Liver (tissue), 9 donors: ENCODE results near the gene CYP26C1. TPM values are rescaled to one million over a fixed set of nuclear protein-coding genes. Genes with fewer than 3 reads are reported as not detected.

Source experiments
- DNase-seq: peaks from one replicate; pipeline ENCODE4 v3.0.0-alpha.2; 2017; ENCODE audit warnings: low spot score
- H3K27ac ChIP-seq, 2 donors: one replicate each; pipeline ENCODE4 v1.7.0; 2013; ENCODE audit warnings: inconsistent platforms in 2 of 2, low read length in 2 of 2, control low read depth in 1 of 2, low read depth in 1 of 2, mild to moderate bottlenecking in 1 of 2
- H3K27me3 ChIP-seq, 4 donors: one replicate each; pipeline versions ENCODE4 v1.6.1 to v1.7.0; 2013; ENCODE audit warnings: low read length in 3 of 4, inconsistent platforms in 1 of 4, mild to moderate bottlenecking in 1 of 4, moderate library complexity in 1 of 4; ENCODE audit not compliant: control insufficient read depth in 4 of 4, insufficient read depth in 4 of 4
- H3K36me3 ChIP-seq, 4 donors: one replicate each; pipeline versions ENCODE4 v1.6.1 to v1.7.0; 2013; ENCODE audit warnings: low read length in 3 of 4, mild to moderate bottlenecking in 3 of 4, low read depth in 1 of 4, moderate library complexity in 1 of 4; ENCODE audit not compliant: control insufficient read depth in 4 of 4, insufficient read depth in 3 of 4
- H3K4me1 ChIP-seq, 4 donors: one replicate each; pipeline versions ENCODE4 v1.6.1 to v1.7.0; 2013; ENCODE audit warnings: low read length in 3 of 4, mild to moderate bottlenecking in 3 of 4, moderate library complexity in 1 of 4; ENCODE audit not compliant: control insufficient read depth in 4 of 4, insufficient read depth in 4 of 4
- H3K4me3 ChIP-seq, 3 donors: one replicate each; pipeline versions ENCODE4 v1.6.1 to v1.7.0; 2013; ENCODE audit warnings: low read length in 3 of 3, control low read depth in 1 of 3, low read depth in 1 of 3, mild to moderate bottlenecking in 1 of 3
- H3K9ac ChIP-seq, 2 donors: one replicate each; pipeline ENCODE4 v1.7.0; 2013; ENCODE audit warnings: low read length in 2 of 2, mild to moderate bottlenecking in 2 of 2, moderate library complexity in 2 of 2, control low read depth in 1 of 2, low read depth in 1 of 2
- H3K9me3 ChIP-seq, 4 donors: one replicate each; pipeline versions ENCODE4 v1.6.1 to v1.7.0; 2013; ENCODE audit warnings: low read length in 3 of 4; ENCODE audit not compliant: control insufficient read depth in 4 of 4
- EGR1 ChIP-seq, 2 donors: IDR thresholded peaks; 2 replicates each; pipeline ENCODE4 v1.6.1; 2016 to 2018; ENCODE audit warnings: antibody characterized with exemption in 2 of 2, low read depth in 2 of 2
- FOXA2 ChIP-seq: IDR thresholded peaks from 2 replicates; pipeline ENCODE4 v1.6.1; 2016; ENCODE audit warnings: antibody characterized with exemption
- GABPA ChIP-seq, 2 donors: IDR thresholded peaks in 1 of 2; conservative IDR thresholded peaks in 1 of 2; 2 replicates each; pipeline ENCODE4 v1.6.1; 2016; ENCODE audit warnings: antibody characterized with exemption in 2 of 2, mild to moderate bottlenecking in 1 of 2, moderate library complexity in 1 of 2
- HNF4G ChIP-seq: IDR thresholded peaks from 2 replicates; pipeline ENCODE4 v1.6.1; 2016; ENCODE audit warnings: antibody characterized with exemption
- NR2F2 ChIP-seq: IDR thresholded peaks from 2 replicates; pipeline ENCODE4 v1.6.1; 2016; ENCODE audit warnings: antibody characterized with exemption
- RXRA ChIP-seq, 2 donors: IDR thresholded peaks; 2 replicates each; pipeline ENCODE4 v1.6.1; 2017 to 2018; ENCODE audit warnings: antibody characterized with exemption in 2 of 2, mild to moderate bottlenecking in 1 of 2
- SP1 ChIP-seq: IDR thresholded peaks from 2 replicates; pipeline ENCODE4 v1.6.1; 2018; ENCODE audit warnings: antibody characterized with exemption, mild to moderate bottlenecking
- TAF1 ChIP-seq: conservative IDR thresholded peaks from 2 replicates; pipeline ENCODE4 v1.6.1; 2016; ENCODE audit warnings: antibody characterized with exemption, mild to moderate bottlenecking
- YY1 ChIP-seq: IDR thresholded peaks from 2 replicates; pipeline ENCODE4 v1.6.1; 2016; ENCODE audit warnings: antibody characterized with exemption, mild to moderate bottlenecking
- WGBS: extraction: QIAGEN DNeasy Blood & Tissue Kit; methylation state at CpG from one replicate; pipeline ENCODE4 v1.1.7; 2013; 5-methylcytosine and 5-hydroxymethylcytosine counted together
- polyA plus RNA-seq, 2 donors: library from polyadenylated mRNA; stranded (reverse) in 1 of 2; unstranded in 1 of 2; fragments of 200-250 nt in 1 of 2; fragments of >200 nt in 1 of 2; fragmentation: Nextera tagmentation in 1 of 2; extraction: Ambion mirVana in 1 of 2; gene quantifications; one replicate each; pipeline versions ENCODE4 v1.2.1 to v1.2.3, GENCODE V29; 2013 to 2015
- total RNA-seq, 2 donors: library from RNA; depleted of rRNA; stranded (reverse); fragments of >200 nt; gene quantifications; one replicate each; pipeline ENCODE4 v1.2.3, GENCODE V29; 2014
- TF ChIP-seq, protein P1 (sequence below): IDR thresholded peaks from 2 replicates; pipeline ENCODE4 v1.6.1; 2016; ENCODE audit warnings: antibody characterized with exemption
- TF ChIP-seq, protein P2 (sequence below): IDR thresholded peaks from 2 replicates; pipeline ENCODE4 v1.6.1; 2016; ENCODE audit warnings: antibody characterized with exemption
- TF ChIP-seq, protein P3 (sequence below): IDR thresholded peaks from 2 replicates; pipeline ENCODE4 v1.6.1; 2016; ENCODE audit warnings: antibody characterized with exemption
- donor health status: healthy.
- donor health status: healthy.
- donor health status: healthy.
- donor health status: healthy.
- donor health status: healthy.

Gene CYP26C1
- total and polyA plus RNA-seq, 4 donors = 0.09 to 0.25 TPM; not detected in 2

GRCh38 chr10:93074597-93075368 is 14.2 kb downstream of the CYP26C1 start:
- no peaks in the 10 kb centered on the region for H3K9me3 ChIP-seq
- peak overlapping the region; percentile 18 to 64 (median 59) for H3K4me3 ChIP-seq
- H3K4me1 ChIP-seq = peaks cover 24 to 85% (median 70%) of the 10 kb centered on the region in 4 donors
- H3K36me3 ChIP-seq = no peaks in the 10 kb centered on the region
- no peaks in the 10 kb centered on the region for H3K27me3 ChIP-seq
- WGBS = 4% methylated on average over 67 of the region's 67 CpGs
- no peak overlapping the region for H3K9ac ChIP-seq
- TF ChIP-seq NR2F2 = no peak
- TF ChIP-seq HNF4G = no peak
- TF ChIP-seq FOXA2 = no peak
- TF ChIP-seq, protein P1, sequence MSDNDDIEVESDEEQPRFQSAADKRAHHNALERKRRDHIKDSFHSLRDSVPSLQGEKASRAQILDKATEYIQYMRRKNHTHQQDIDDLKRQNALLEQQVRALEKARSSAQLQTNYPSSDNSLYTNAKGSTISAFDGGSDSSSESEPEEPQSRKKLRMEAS = no peak
- no peak for TF ChIP-seq GABPA (IDR thresholded peaks at IDR 0.05 in 1 of 2, conservative IDR thresholded peaks at IDR 0.05 in 1 of 2)
- TF ChIP-seq, protein P2, sequence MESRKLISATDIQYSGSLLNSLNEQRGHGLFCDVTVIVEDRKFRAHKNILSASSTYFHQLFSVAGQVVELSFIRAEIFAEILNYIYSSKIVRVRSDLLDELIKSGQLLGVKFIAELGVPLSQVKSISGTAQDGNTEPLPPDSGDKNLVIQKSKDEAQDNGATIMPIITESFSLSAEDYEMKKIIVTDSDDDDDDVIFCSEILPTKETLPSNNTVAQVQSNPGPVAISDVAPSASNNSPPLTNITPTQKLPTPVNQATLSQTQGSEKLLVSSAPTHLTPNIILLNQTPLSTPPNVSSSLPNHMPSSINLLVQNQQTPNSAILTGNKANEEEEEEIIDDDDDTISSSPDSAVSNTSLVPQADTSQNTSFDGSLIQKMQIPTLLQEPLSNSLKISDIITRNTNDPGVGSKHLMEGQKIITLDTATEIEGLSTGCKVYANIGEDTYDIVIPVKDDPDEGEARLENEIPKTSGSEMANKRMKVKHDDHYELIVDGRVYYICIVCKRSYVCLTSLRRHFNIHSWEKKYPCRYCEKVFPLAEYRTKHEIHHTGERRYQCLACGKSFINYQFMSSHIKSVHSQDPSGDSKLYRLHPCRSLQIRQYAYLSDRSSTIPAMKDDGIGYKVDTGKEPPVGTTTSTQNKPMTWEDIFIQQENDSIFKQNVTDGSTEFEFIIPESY = no peak
- TF ChIP-seq EGR1 (IDR thresholded peaks at IDR 0.05; ENCODE audit: low read depth in 2 of 2) = no peak
- TF ChIP-seq TAF1 = no peak
- TF ChIP-seq RXRA (IDR thresholded peaks at IDR 0.05) = no peak
- H3K27ac ChIP-seq = no peak overlapping the region
- no peak for DNase-seq

DNA sequence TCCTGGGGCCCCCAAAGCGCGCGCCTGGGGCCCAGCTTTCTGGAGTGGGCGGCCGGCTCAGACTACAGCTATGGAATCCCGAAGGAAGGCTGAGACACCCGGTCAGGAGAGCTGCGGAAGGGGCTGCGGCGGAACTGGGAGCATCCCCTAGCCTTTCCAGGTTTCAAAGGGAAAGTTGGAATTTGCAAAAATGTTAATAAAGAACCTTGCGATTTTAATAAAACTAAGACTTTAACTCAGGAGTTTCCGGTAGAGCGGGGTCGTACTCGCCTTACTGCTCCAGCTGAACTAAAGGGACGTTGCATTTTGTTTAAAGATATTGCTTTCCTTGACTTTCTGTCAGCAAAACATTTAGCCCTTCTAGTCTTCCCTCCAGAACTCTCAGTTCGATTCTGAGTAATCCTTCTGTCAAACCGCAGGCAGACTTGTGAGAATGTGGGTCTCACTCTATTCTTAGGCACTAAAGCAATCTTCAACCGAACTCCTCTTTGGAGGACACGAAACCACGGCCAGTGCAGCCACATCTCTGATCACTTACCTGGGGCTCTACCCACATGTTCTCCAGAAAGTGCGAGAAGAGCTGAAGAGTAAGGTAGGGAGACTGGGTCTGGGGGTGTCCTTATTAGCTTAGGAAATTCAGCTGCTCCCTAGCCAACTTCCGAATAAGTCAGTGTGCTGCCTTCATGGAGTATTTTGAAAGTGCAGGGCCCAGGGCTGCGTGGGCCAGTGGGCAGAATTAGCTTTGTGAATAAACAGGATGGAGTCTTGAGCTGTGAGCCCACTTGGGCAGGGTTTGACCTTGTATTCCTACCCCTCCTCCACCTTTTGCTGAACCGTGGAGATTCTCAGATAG is 15.0 kb downstream of the CYP26C1 start:
- Histone ChIP-seq H3K27ac (no peak overlapping the region), H3K36me3 (no peaks in the 10 kb centered on the region), H3K4me3 (peak overlapping the region in 1 of 3 donors; percentile 64), H3K9me3 (no peaks in the 10 kb centered on the region), H3K9ac (no peak overlapping the region), H3K27me3 (no peaks in the 10 kb centered on the region), H3K4me1 (peaks cover 24 to 93% (median 75%) of the 10 kb centered on the region in 4 donors)
- 44% methylated on average over 25 of the region's 25 CpGs for WGBS
- no peak for TF ChIP-seq YY1
- TF ChIP-seq, protein P2 = no peak
- no peak for TF ChIP-seq RXRA (IDR thresholded peaks at IDR 0.05)
- TF ChIP-seq GABPA (IDR thresholded peaks at IDR 0.05 in 1 of 2, conservative IDR thresholded peaks at IDR 0.05 in 1 of 2) = no peak
- no peak for TF ChIP-seq SP1
- TF ChIP-seq, protein P3, sequence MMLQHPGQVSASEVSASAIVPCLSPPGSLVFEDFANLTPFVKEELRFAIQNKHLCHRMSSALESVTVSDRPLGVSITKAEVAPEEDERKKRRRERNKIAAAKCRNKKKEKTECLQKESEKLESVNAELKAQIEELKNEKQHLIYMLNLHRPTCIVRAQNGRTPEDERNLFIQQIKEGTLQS = no peak
- TF ChIP-seq NR2F2 = no peak
- DNase-seq = no peak
